IMR-90 (cell line): ENCODE results near the gene KMT2E. TPM values are rescaled to one million over a fixed set of nuclear protein-coding genes. Genes with fewer than 3 reads are reported as not detected.

Source experiments
- ATAC-seq: fragments of 200-7000 bp; cut with Tn5 transposase; 2 replicates; pipeline ENCODE4 v1.9.1; 2020; ENCODE audit warnings: low read depth, mild to moderate bottlenecking, moderate library complexity
- BruUV-seq: library from RNA; stranded (reverse); fragments of 400-500 nt; replicated peaks from 2 replicates; lab custom pipeline; 2021; lab: Mats Ljungman, UMichigan
- CTCF ChIA-PET: fragments of 300-600 bp; formaldehyde crosslinking; extraction: SDS; loops from one replicate; lab custom pipeline; 2021; ENCODE audit warnings: antibody characterized with exemption; lab: Yijun Ruan, JAX
- POLR2A ChIA-PET: fragments of 300-600 bp; sonication (Branson Sonifier 250); formaldehyde crosslinking; loops from one replicate; lab custom pipeline; 2022; ENCODE audit warnings: antibody characterized with exemption; ENCODE audit not compliant: unreplicated experiment; lab: Charles Lee
- DNase-seq: peaks from one replicate; pipeline ENCODE4 v3.0.0; 2013
- H2AFZ ChIP-seq: replicated peaks from 2 replicates; pipeline ENCODE3; 2013; ENCODE audit warnings: low read length, mild to moderate bottlenecking; ENCODE audit not compliant: poor library complexity
- H2AK5ac ChIP-seq: 2 replicates; pipeline ENCODE4 v1.6.1; 2013; ENCODE audit warnings: low read depth, low read length, inconsistent platforms
- H2AK9ac ChIP-seq: replicated peaks from 2 replicates; pipeline ENCODE3; 2013; ENCODE audit warnings: mild to moderate bottlenecking, low read depth, low read length, moderate library complexity; ENCODE audit not compliant: poor library complexity
- H2BK120ac ChIP-seq: 2 replicates; pipeline ENCODE4 v1.6.1; 2013; ENCODE audit warnings: low read depth, low read length, inconsistent platforms
- H2BK15ac ChIP-seq: 3 replicates; pipeline ENCODE4 v1.6.1; 2013; ENCODE audit warnings: low read depth, low read length, inconsistent platforms
- H2BK20ac ChIP-seq: 2 replicates; pipeline ENCODE4 v1.6.1; 2013; ENCODE audit warnings: low read depth, mild to moderate bottlenecking, inconsistent platforms, low read length, moderate library complexity
- H2BK5ac ChIP-seq: 2 replicates; pipeline ENCODE4 v1.6.1; 2013; ENCODE audit warnings: mild to moderate bottlenecking, low read depth, low read length, inconsistent platforms; ENCODE audit not compliant: poor library complexity, severe bottlenecking
- H3K14ac ChIP-seq: replicated peaks from 2 replicates; pipeline ENCODE4 v1.6.1; 2013; ENCODE audit warnings: low read depth, low read length, inconsistent platforms
- H3K18ac ChIP-seq: 2 replicates; pipeline ENCODE4 v1.6.1; 2013; ENCODE audit warnings: low read depth, low read length, control low read depth
- H3K23ac ChIP-seq: 2 replicates; pipeline ENCODE4 v1.6.1; 2013; ENCODE audit warnings: low read depth, low read length, inconsistent platforms
- H3K27ac ChIP-seq: 2 replicates; pipeline ENCODE4 v1.5.1; 2013; ENCODE audit warnings: mild to moderate bottlenecking, control low read depth, low read length; ENCODE audit not compliant: insufficient read depth
- H3K27me3 ChIP-seq: 2 replicates; pipeline ENCODE4 v1.6.1; 2013; ENCODE audit warnings: low read length; ENCODE audit not compliant: control insufficient read depth, insufficient read depth
- H3K36me3 ChIP-seq: 2 replicates; pipeline ENCODE4 v1.6.1; 2013; ENCODE audit warnings: low read length, mixed read lengths; ENCODE audit not compliant: control insufficient read depth, insufficient read depth
- H3K4ac ChIP-seq: 2 replicates; pipeline ENCODE4 v1.6.1; 2013; ENCODE audit warnings: low read depth, low read length, inconsistent platforms
- H3K4me1 ChIP-seq: 2 replicates; pipeline ENCODE4 v1.6.1; 2013; ENCODE audit warnings: low read length, mixed read lengths; ENCODE audit not compliant: control insufficient read depth, insufficient read depth
- H3K4me2 ChIP-seq: 2 replicates; pipeline ENCODE4 v1.6.1; 2013; ENCODE audit warnings: low read depth, mild to moderate bottlenecking, control low read depth, low read length, moderate library complexity
- H3K4me3 ChIP-seq: 2 replicates; pipeline ENCODE4 v1.5.1; 2013; ENCODE audit warnings: low read depth, mild to moderate bottlenecking, control low read depth, low read length, moderate library complexity; ENCODE audit not compliant: insufficient read depth
- H3K56ac ChIP-seq: 2 replicates; pipeline ENCODE4 v1.6.1; 2013; ENCODE audit warnings: low read length, inconsistent platforms; ENCODE audit not compliant: insufficient read depth; ENCODE audit errors: extremely low read depth
- H3K79me1 ChIP-seq, 2 experiments: 2 replicates each; pipeline ENCODE4 v1.6.1; 2013; ENCODE audit warnings: low read length in 2 of 2, inconsistent platforms in 1 of 2, low read depth in 1 of 2
- H3K9ac ChIP-seq: 2 replicates; pipeline ENCODE4 v1.6.1; 2013; ENCODE audit warnings: low read depth, low read length, control low read depth
- H3K9me1 ChIP-seq: 2 replicates; pipeline ENCODE4 v1.6.1; 2013; ENCODE audit warnings: low read length, inconsistent platforms; ENCODE audit not compliant: insufficient read depth
- H3K9me3 ChIP-seq: 2 replicates; pipeline ENCODE4 v1.6.1; 2013; ENCODE audit warnings: low read length; ENCODE audit not compliant: control insufficient read depth, insufficient read depth
- H4K20me1 ChIP-seq: 2 replicates; pipeline ENCODE4 v1.6.1; 2013; ENCODE audit warnings: low read length, inconsistent platforms; ENCODE audit not compliant: insufficient read depth
- H4K5ac ChIP-seq: 2 replicates; pipeline ENCODE4 v1.6.1; 2013; ENCODE audit warnings: mild to moderate bottlenecking, low read depth, low read length, control low read depth
- H4K8ac ChIP-seq, 2 experiments: 2 replicates each; pipeline ENCODE4 v1.6.1; 2013; ENCODE audit warnings: low read depth in 2 of 2, low read length in 2 of 2, control low read depth in 1 of 2, inconsistent platforms in 1 of 2
- H4K91ac ChIP-seq: 2 replicates; pipeline ENCODE4 v1.6.1; 2013; ENCODE audit warnings: low read depth, low read length, inconsistent platforms; ENCODE audit not compliant: insufficient read depth
- CHD1 ChIP-seq: IDR thresholded peaks from 2 replicates; pipeline ENCODE4 v1.6.1; 2012; ENCODE audit warnings: low read depth, low read length, improper control_type of control experiment
- NFE2L2 ChIP-seq: fragments of 150-350 bp; IDR thresholded peaks from 2 replicates; pipeline ENCODE4 v1.6.1; 2016; ENCODE audit warnings: low read depth, mild to moderate bottlenecking, low read length
- POLR2A ChIP-seq: IDR thresholded peaks from 2 replicates; pipeline ENCODE4 v1.6.1; 2012; ENCODE audit warnings: mild to moderate bottlenecking, low read depth, low read length
- RCOR1 ChIP-seq: IDR thresholded peaks from 2 replicates; pipeline ENCODE4 v1.6.1; 2012; ENCODE audit warnings: mild to moderate bottlenecking, low read length, improper control_type of control experiment; ENCODE audit not compliant: insufficient replicate concordance
- RFX5 ChIP-seq: IDR thresholded peaks from 2 replicates; pipeline ENCODE4 v1.8.0; 2012; ENCODE audit warnings: low read depth, mild to moderate bottlenecking, low read length, moderate library complexity
- WGBS, 2 experiments: methylation state at CpG; one replicate each; pipeline versions ENCODE4 v1.1.5 to v1.1.7; 2013; ENCODE audit warnings: missing lambda C conversion rate in 2 of 2; ENCODE audit not compliant: insufficient read length in 1 of 2; ENCODE audit errors: extremely low coverage in 2 of 2; 5-methylcytosine and 5-hydroxymethylcytosine counted together
- dilution Hi-C: fragments of 300-500 bp; cut with HindIII; formaldehyde crosslinking; loops from one replicate; pipeline ENCODE4 v1.14.3; 2018; ENCODE audit warnings: low sequenced_read_pairs; ENCODE audit not compliant: unreplicated experiment
- in situ Hi-C: fragments of 300-500 bp; cut with MboI; formaldehyde crosslinking; loops from 3 replicates; pipeline ENCODE4 v1.14.3; 2019; ENCODE audit warnings: low sequenced_read_pairs, inconsistent platforms, mixed read lengths
- intact Hi-C: fragments of 100-400 bp; cut with micrococcal nuclease; formaldehyde crosslinking; loops from 2 replicates; pipeline ENCODE4 v1.10.0; 2022
- polyA plus RNA-seq, 3 experiments: library from polyadenylated mRNA; depleted of rRNA; stranded (reverse); fragments of >200 nt; gene quantifications; 2 replicates each; pipeline ENCODE4 v1.2.3, GENCODE V29; 2012; ENCODE audit warnings: low replicate concordance in 1 of 3
- total RNA-seq: library from RNA; depleted of rRNA; stranded (reverse); fragments of >200 nt; gene quantifications from 2 replicates; pipeline ENCODE4 v1.2.3, GENCODE V29; 2012
- TF ChIP-seq, protein P1 (sequence below): conservative IDR thresholded peaks from 2 replicates; pipeline ENCODE4 v1.5.1; 2012; ENCODE audit warnings: mild to moderate bottlenecking, low read depth, low read length, improper control_type of control experiment

Gene KMT2E
- total and polyA plus RNA-seq, 2 of the 4 experiments (the other 2 are of a cell fraction): 16.8 to 79.2 TPM

DNA sequence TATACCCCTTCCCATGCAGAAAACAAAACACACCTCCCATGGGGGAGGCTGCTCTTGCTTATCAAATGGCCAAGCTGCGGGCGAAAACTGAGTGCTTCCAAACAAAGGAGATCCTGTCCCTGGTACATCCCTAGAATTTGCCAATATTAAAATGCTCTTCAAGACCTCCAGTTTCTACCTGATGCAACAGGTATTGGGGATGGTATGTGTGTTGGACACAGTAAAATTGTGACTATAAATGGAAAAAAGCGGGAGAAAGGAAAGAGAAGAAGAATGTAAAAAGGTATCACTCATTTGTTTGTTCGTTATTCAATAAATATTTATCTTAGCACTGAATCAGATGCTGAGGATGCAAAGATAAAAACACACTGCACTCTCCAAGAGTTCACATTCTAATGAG, 123.9 kb downstream of the KMT2E start:
- Histone ChIP-seq H4K8ac (no peak overlapping the region), H4K5ac (no peak overlapping the region), H3K9me3 (no peaks in the 10 kb centered on the region), H3K56ac (no peak overlapping the region), H2BK5ac (no peak overlapping the region), H2BK20ac (no peak overlapping the region), H3K9me1 (peaks cover 12% of the 10 kb centered on the region), H3K4ac (no peak overlapping the region; the same call in 1 of the 2 replicates), H2BK15ac (no peak overlapping the region), H3K36me3 (peaks cover 15% of the 10 kb centered on the region), H3K9ac (no peak overlapping the region), H3K4me1 (peaks cover 6% of the 10 kb centered on the region), H3K23ac (0 out of 2 replicates have a peak overlapping the region, but pooled peaks have one; percentile 28), H4K20me1 (peaks cover 18% of the 10 kb centered on the region; the same call in 1 of the 2 replicates), H2AK9ac (no peak overlapping the region), H2AK5ac (no peak overlapping the region), H4K91ac (no peak overlapping the region), H3K27me3 (no peaks in the 10 kb centered on the region), H3K18ac (no peak overlapping the region), H2AFZ (no peak overlapping the region), H3K4me2 (no peak overlapping the region), H2BK120ac (no peak overlapping the region), H3K14ac (no peak overlapping the region), H3K79me1 (peaks cover 24 to 69% of the 10 kb centered on the region in 2 experiments), H3K4me3 (no peak overlapping the region), H3K27ac (no peak overlapping the region)
- dilution Hi-C loops: no loop called here
- intact Hi-C loops: no loop called here
- DNase-seq (no peak), ATAC-seq (no peak)
- ChIA-PET POLR2A (no interaction called here), CTCF (no interaction called here)
- TF ChIP-seq RFX5 (no peak), POLR2A (no peak), RCOR1 (no peak), NFE2L2 (no peak), CHD1 (no peak)
- TF ChIP-seq, protein P1, sequence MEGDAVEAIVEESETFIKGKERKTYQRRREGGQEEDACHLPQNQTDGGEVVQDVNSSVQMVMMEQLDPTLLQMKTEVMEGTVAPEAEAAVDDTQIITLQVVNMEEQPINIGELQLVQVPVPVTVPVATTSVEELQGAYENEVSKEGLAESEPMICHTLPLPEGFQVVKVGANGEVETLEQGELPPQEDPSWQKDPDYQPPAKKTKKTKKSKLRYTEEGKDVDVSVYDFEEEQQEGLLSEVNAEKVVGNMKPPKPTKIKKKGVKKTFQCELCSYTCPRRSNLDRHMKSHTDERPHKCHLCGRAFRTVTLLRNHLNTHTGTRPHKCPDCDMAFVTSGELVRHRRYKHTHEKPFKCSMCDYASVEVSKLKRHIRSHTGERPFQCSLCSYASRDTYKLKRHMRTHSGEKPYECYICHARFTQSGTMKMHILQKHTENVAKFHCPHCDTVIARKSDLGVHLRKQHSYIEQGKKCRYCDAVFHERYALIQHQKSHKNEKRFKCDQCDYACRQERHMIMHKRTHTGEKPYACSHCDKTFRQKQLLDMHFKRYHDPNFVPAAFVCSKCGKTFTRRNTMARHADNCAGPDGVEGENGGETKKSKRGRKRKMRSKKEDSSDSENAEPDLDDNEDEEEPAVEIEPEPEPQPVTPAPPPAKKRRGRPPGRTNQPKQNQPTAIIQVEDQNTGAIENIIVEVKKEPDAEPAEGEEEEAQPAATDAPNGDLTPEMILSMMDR: no peak
- WGBS, 2 experiments: 100% methylated on average over 1 of the region's 4 CpGs; no CpG with 5 or more reads in 1 of the 2 experiments
- BruUV-seq: no TSS peak
- in situ Hi-C loops: loop anchor here (25.0 kb wide), 1 partner anchor 199 kb away; no protein-coding TSS in a partner anchor
